ENCODE measurements around the gene KIAA0232. TPM values are rescaled to one million over a fixed set of nuclear protein-coding genes. Genes with fewer than 3 reads are reported as not detected.

The KIAA0232 gene
- total and polyA plus RNA-seq, 9 of the 15 experiments (the other 6 are each of a cell fraction or from before 2014, with no cell fraction given) = 3.5 to 17.4 (median 13.0) TPM

DNA sequence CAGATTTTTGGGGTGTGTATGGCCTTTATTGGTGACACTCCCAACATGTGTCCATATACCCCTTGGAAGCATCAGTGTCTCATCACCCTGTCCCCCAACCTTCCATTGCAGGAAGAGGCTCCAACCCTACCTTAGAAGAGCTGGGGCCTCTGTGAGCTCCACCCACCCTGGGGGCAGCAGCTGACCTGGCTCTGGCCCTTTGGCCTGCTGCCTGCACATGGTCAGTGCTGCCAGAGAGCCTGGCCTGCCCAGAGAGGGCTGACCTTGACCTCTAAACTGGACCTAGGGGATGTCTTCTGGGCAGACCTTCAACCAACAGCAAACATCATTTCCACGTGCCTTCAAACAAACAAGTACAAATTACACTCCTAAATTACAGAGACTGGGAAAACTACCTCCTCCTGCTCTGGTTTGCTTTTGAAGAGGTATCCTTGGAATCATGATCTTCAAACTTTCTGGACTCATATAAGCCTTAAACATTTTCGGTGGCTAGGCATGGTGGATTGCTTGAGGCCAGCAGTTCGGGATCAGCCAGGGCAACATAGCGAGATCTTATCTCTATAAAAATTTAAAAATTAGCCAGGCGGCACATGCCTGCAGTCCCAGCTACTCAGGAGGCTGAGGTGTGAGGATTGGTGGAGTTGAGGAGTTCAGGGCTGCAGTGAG is 27.3 kb upstream of the KIAA0232 start (continued):
- TF ChIP-seq E2F6 (IDR thresholded peaks at IDR 0.05; ENCODE audit: borderline replicate concordance in 1 of 2, extremely low read depth in 1 of 2, insufficient read depth in 1 of 2, insufficient read length in 1 of 2, low read depth in 1 of 2, low read length in 1 of 2, poor library complexity in 1 of 2, severe bottlenecking in 1 of 2) (peak in 1 of 2 experiments; percentile 52), GATA2 (CRISPR knock-in tag; IDR thresholded peaks at IDR 0.05) (no peak), ZNF79 (CRISPR knock-in tag; IDR thresholded peaks at IDR 0.05; ENCODE audit: low read depth) (no peak), FOXP1 (CRISPR knock-in tag; IDR thresholded peaks at IDR 0.05) (peak; percentile 51; the same call in 1 of the 2 replicates), ZBTB34 (CRISPR knock-in tag; IDR thresholded peaks at IDR 0.05) (no peak)
- TF ChIP-seq, protein P1, sequence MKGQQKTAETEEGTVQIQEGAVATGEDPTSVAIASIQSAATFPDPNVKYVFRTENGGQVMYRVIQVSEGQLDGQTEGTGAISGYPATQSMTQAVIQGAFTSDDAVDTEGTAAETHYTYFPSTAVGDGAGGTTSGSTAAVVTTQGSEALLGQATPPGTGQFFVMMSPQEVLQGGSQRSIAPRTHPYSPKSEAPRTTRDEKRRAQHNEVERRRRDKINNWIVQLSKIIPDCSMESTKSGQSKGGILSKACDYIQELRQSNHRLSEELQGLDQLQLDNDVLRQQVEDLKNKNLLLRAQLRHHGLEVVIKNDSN (CRISPR knock-in tag; IDR thresholded peaks at IDR 0.05) = peak; percentile 19; the same call in 1 of the 2 replicates

All from K562 (cell line).